Upper lobe of right lung (tissue), 1 donor: Measurements from ENCODE around the gene LTA4H. TPM values are rescaled to one million over a fixed set of nuclear protein-coding genes. Genes with fewer than 3 reads are reported as not detected.

Experiments
- ATAC-seq: fragments of 200-7000 bp; cut with Tn5 transposase; one replicate; pipeline ENCODE4 v1.9.1; 2020; ENCODE audit warnings: mild to moderate bottlenecking, moderate library complexity
- DNase-seq: peaks from one replicate; pipeline ENCODE4 v3.0.0-alpha.2; 2020
- H3K27ac ChIP-seq: fragments of 200-600 bp; one replicate; pipeline ENCODE4 v1.8.0; 2022
- H3K27me3 ChIP-seq: fragments of 200-600 bp; one replicate; pipeline ENCODE4 v1.8.0; 2022; ENCODE audit warnings: mild to moderate bottlenecking
- H3K36me3 ChIP-seq: fragments of 200-600 bp; one replicate; pipeline ENCODE4 v1.8.0; 2022
- H3K4me1 ChIP-seq: fragments of 200-600 bp; one replicate; pipeline ENCODE4 v1.8.0; 2022
- H3K4me3 ChIP-seq: fragments of 200-600 bp; one replicate; pipeline ENCODE4 v1.8.0; 2022; ENCODE audit warnings: mild to moderate bottlenecking
- H3K9me3 ChIP-seq: fragments of 200-600 bp; one replicate; pipeline ENCODE4 v1.8.0; 2022
- CTCF ChIP-seq: fragments of 200-600 bp; IDR thresholded peaks from one replicate; pipeline ENCODE4 v1.8.0; 2022; ENCODE audit warnings: antibody characterized with exemption
- intact Hi-C: fragments of 100-400 bp; cut with DNase I; formaldehyde crosslinking; loops from one replicate; pipeline ENCODE4 v1.11.0; 2022
- long read RNA-seq: library from polyadenylated mRNA; unstranded; transcript quantifications from one replicate; pipeline ENCODE4 v2.0.0, GENCODE V29; 2021
- total RNA-seq: library from RNA; stranded (reverse); fragmentation: NEBNext Ultra II Directional; extraction: Animal tissue kit (Norgen Biotek cat#: 25700); gene quantifications from one replicate; pipeline ENCODE4 v1.2.1, GENCODE V29; 2021
- donor health status: DM: no; HTN: yes; CAD: no; lungs with severe emphysema.

Gene LTA4H
- total RNA-seq: 314 TPM
- long read RNA-seq, full-length matches to known transcripts: 420 of 542 reads
- long read RNA-seq, partial matches to known transcripts: 34 of 542 reads
- long read RNA-seq, other reads (novel, unspliced or antisense): 88 of 542 reads

GRCh38 chr12:96035283-96036236, at the start of gene LTA4H:
TSS of gene LTA4H (minus strand) at chr12:96035587. CDS start at chr12:96035519, 68 bp downstream.
- Histone ChIP-seq H3K4me1 (peaks cover 19% of the 10 kb centered on the region), H3K27me3 (no peaks in the 10 kb centered on the region), H3K36me3 (no peaks in the 10 kb centered on the region), H3K9me3 (no peaks in the 10 kb centered on the region), H3K27ac (peak within 1 kb of the TSS; percentile 87), H3K4me3 (peak within 1 kb of the TSS; percentile 97)
- ATAC-seq (peak; percentile 97), DNase-seq (peak; percentile 97)
- intact Hi-C loops: no loop called here
- no peak for TF ChIP-seq CTCF

- Histone ChIP-seq H3K27me3 (no peaks in the 10 kb centered on the region), H3K4me1 (no peaks in the 10 kb centered on the region), H3K9me3 (no peaks in the 10 kb centered on the region), H3K4me3 (no peak overlapping the region), H3K36me3 (no peaks in the 10 kb centered on the region), H3K27ac (no peak overlapping the region)
- no peak for DNase-seq
- intact Hi-C loops: no loop called here
- no peak for ATAC-seq
- no peak for TF ChIP-seq CTCF
These were observed 49.2 kb upstream of the LTA4H start for GRCh38 chr12:96084624-96085023.

- TF ChIP-seq CTCF: no peak
- H3K27ac ChIP-seq: no peak overlapping the region
- H3K27me3 ChIP-seq: no peaks in the 10 kb centered on the region
- no peaks in the 10 kb centered on the region for H3K4me1 ChIP-seq
- intact Hi-C loops: no loop called here
- no peaks in the 10 kb centered on the region for H3K9me3 ChIP-seq
- no peak for ATAC-seq
- DNase-seq: no peak
- H3K4me3 ChIP-seq: no peak overlapping the region
- H3K36me3 ChIP-seq: no peaks in the 10 kb centered on the region
These were observed 47.8 kb upstream of the LTA4H start for GRCh38 chr12:96083020-96083719.

GRCh38 chr12:96081596-96081995, 46.2 kb upstream of the LTA4H start:
- intact Hi-C loops: no loop called here

More at GRCh38 chr12:96081596-96081995, 46.2 kb upstream of the LTA4H start:
- Histone ChIP-seq H3K9me3 (no peaks in the 10 kb centered on the region), H3K27me3 (no peaks in the 10 kb centered on the region), H3K36me3 (no peaks in the 10 kb centered on the region), H3K4me1 (no peaks in the 10 kb centered on the region), H3K27ac (no peak overlapping the region), H3K4me3 (no peak overlapping the region)
- ATAC-seq: no peak
- no peak for TF ChIP-seq CTCF
- no peak for DNase-seq
